SK-N-SH (cell line): Measurements from ENCODE around the gene UCHL3. TPM values are rescaled to one million over a fixed set of nuclear protein-coding genes. Genes with fewer than 3 reads are reported as not detected.

Experiments
- CTCF ChIA-PET: fragments of 300-600, 350-600 bp; formaldehyde crosslinking; extraction: SDS; loops from one replicate; lab custom pipeline; 2021; lab: Yijun Ruan, JAX
- POLR2A ChIA-PET: fragments of 350-600 bp; sonication (Branson Sonifier 250); formaldehyde crosslinking; extraction: SDS; loops from one replicate; lab custom pipeline; 2020; ENCODE audit warnings: antibody characterized with exemption, inconsistent platforms; lab: Yijun Ruan, JAX
- DNase-seq: peaks from one replicate; pipeline ENCODE4 v3.0.0; 2012
- H2AFZ ChIP-seq: fragments of 200-600 bp; sonication (generic); 2 replicates; pipeline ENCODE4 v1.8.1; 2016; ENCODE audit warnings: antibody characterized with exemption, mild to moderate bottlenecking, low read depth
- H3F3A ChIP-seq: fragments of 200-600 bp; sonication (generic); replicated peaks from 2 replicates; pipeline ENCODE3; 2016; ENCODE audit warnings: antibody characterized with exemption, mild to moderate bottlenecking; ENCODE audit not compliant: insufficient read depth
- H3K27ac ChIP-seq, 2 experiments: fragments of 200-500 bp in 1 of 2; fragments of 200-600 bp in 1 of 2; sonication (Bioruptor generic) in 1 of 2; sonication (generic), shearing (Covaris generic) in 1 of 2; 2 replicates each; pipeline versions ENCODE4 v1.5.1 to v1.6.1; 2014 to 2016; ENCODE audit warnings: low read depth in 2 of 2, inconsistent platforms in 1 of 2, low read length in 1 of 2, mild to moderate bottlenecking in 1 of 2, mixed read lengths in 1 of 2
- H3K27me3 ChIP-seq: fragments of 200-600 bp; sonication (generic), shearing (Covaris generic); 2 replicates; pipeline ENCODE4 v1.6.1; 2016; ENCODE audit warnings: mixed run types; ENCODE audit not compliant: insufficient read depth
- H3K36me3 ChIP-seq, 2 experiments: fragments of 200-500 bp in 1 of 2; fragments of 200-600 bp in 1 of 2; sonication (Bioruptor generic) in 1 of 2; sonication (generic) in 1 of 2; replicated peaks in 1 of 2; 2 replicates each; pipeline versions ENCODE3 to v1.5.1; 2014 to 2016; ENCODE audit warnings: low read length in 1 of 2, mild to moderate bottlenecking in 1 of 2; ENCODE audit not compliant: insufficient read depth in 2 of 2, control insufficient read depth in 1 of 2
- H3K4me1 ChIP-seq, 2 experiments: fragments of 200-500 bp in 1 of 2; fragments of 200-600 bp in 1 of 2; sonication (Bioruptor generic) in 1 of 2; sonication (generic), shearing (Covaris generic) in 1 of 2; 2 replicates each; pipeline versions ENCODE4 v1.5.1 to v1.6.1; 2014 to 2016; ENCODE audit warnings: low read depth in 1 of 2, low read length in 1 of 2, mixed run types in 1 of 2; ENCODE audit not compliant: insufficient read depth in 2 of 2, control insufficient read depth in 1 of 2
- H3K4me2 ChIP-seq: fragments of 200-600 bp; sonication (generic), shearing (Covaris generic); 2 replicates; pipeline ENCODE4 v1.6.1; 2017; ENCODE audit warnings: mixed run types
- H3K4me3 ChIP-seq, 2 experiments: fragments of 200-500 bp in 1 of 2; fragments of 200-600 bp in 1 of 2; sonication (Bioruptor generic) in 1 of 2; sonication (generic), shearing (Covaris generic) in 1 of 2; 2 replicates each; pipeline versions ENCODE4 v1.5.1 to v1.8.1; 2014 to 2016; ENCODE audit warnings: low read depth in 2 of 2, inconsistent platforms in 1 of 2, low read length in 1 of 2, mild to moderate bottlenecking in 1 of 2, mixed read lengths in 1 of 2, moderate library complexity in 1 of 2
- H3K79me2 ChIP-seq: fragments of 200-600 bp; sonication (generic); 2 replicates; pipeline ENCODE4 v1.8.1; 2017; ENCODE audit warnings: mild to moderate bottlenecking; ENCODE audit not compliant: insufficient read depth
- H3K9ac ChIP-seq: fragments of 200-600 bp; sonication (generic); 2 replicates; pipeline ENCODE4 v1.6.1; 2017; ENCODE audit warnings: mixed run types
- H3K9me2 ChIP-seq: fragments of 200-600 bp; sonication (generic); 2 replicates; pipeline ENCODE4 v1.6.1; 2017; ENCODE audit warnings: mixed run types
- H3K9me3 ChIP-seq: fragments of 200-600 bp; sonication (generic); 2 replicates; pipeline ENCODE4 v1.6.1; 2017; ENCODE audit warnings: mixed run types, mild to moderate bottlenecking, moderate library complexity
- H4K20me1 ChIP-seq: fragments of 200-600 bp; sonication (generic); 2 replicates; pipeline ENCODE4 v1.6.1; 2017; ENCODE audit warnings: mild to moderate bottlenecking, mixed run types; ENCODE audit not compliant: insufficient read depth
- CHD2 ChIP-seq: fragments of 150-350 bp; IDR thresholded peaks from 2 replicates; pipeline ENCODE4 v1.6.1; 2018; ENCODE audit warnings: low read length; ENCODE audit not compliant: partially characterized antibody
- ELF1 ChIP-seq: IDR thresholded peaks from 2 replicates; pipeline ENCODE4 v1.4.0; 2012
- EP300 ChIP-seq, 2 experiments: IDR thresholded peaks; 2 replicates each; pipeline versions ENCODE4 v1.4.0 to v1.6.1; 2012; ENCODE audit warnings: borderline replicate concordance in 1 of 2, low read depth in 1 of 2, low read length in 1 of 2
- EZH2phosphoT487 ChIP-seq: fragments of 200-600 bp; sonication (generic); IDR thresholded peaks from 2 replicates; pipeline ENCODE4 v1.6.1; 2017; ENCODE audit warnings: low read depth, mixed run types, mild to moderate bottlenecking, antibody characterized with exemption, moderate library complexity, borderline replicate concordance
- FOXJ3 ChIP-seq: sonication (generic); formaldehyde crosslinking; IDR thresholded peaks from 2 replicates; pipeline ENCODE4 v1.5.1; 2020; ENCODE audit warnings: mild to moderate bottlenecking, missing genetic modification reagents
- FOXM1 ChIP-seq: IDR thresholded peaks from 2 replicates; pipeline ENCODE4 v1.4.0; 2012; ENCODE audit warnings: low read depth, mild to moderate bottlenecking
- GATA2 ChIP-seq: sonication (generic); formaldehyde crosslinking; IDR thresholded peaks from 2 replicates; pipeline ENCODE4 v1.5.0; 2020; ENCODE audit warnings: mild to moderate bottlenecking, missing genetic modification reagents
- IRF3 ChIP-seq: fragments of 150-350 bp; IDR thresholded peaks from 2 replicates; pipeline ENCODE4 v1.6.1; 2016; ENCODE audit warnings: mild to moderate bottlenecking, low read depth, low read length
- MEF2A ChIP-seq: IDR thresholded peaks from 2 replicates; pipeline ENCODE4 v1.4.0; 2012; ENCODE audit warnings: low read depth, borderline replicate concordance
- NFIC ChIP-seq: IDR thresholded peaks from 2 replicates; pipeline ENCODE4 v1.4.0; 2012; ENCODE audit warnings: borderline replicate concordance
- RCOR1 ChIP-seq: fragments of 150-350 bp; IDR thresholded peaks from 2 replicates; pipeline ENCODE4 v1.6.1; 2017; ENCODE audit warnings: antibody characterized with exemption, low read length
- RXRA ChIP-seq: IDR thresholded peaks from 2 replicates; pipeline ENCODE4 v1.4.0; 2012; ENCODE audit warnings: low read depth, mild to moderate bottlenecking, borderline replicate concordance
- SMC3 ChIP-seq: IDR thresholded peaks from 2 replicates; pipeline ENCODE4 v1.6.1; 2012; ENCODE audit warnings: low read depth, low read length, improper control_type of control experiment
- TAF1 ChIP-seq: IDR thresholded peaks from 2 replicates; pipeline ENCODE4 v1.6.1; 2012; ENCODE audit warnings: low read depth, mild to moderate bottlenecking, low read length, moderate library complexity, borderline replicate concordance
- USF2 ChIP-seq: fragments of 150-350 bp; IDR thresholded peaks from 2 replicates; pipeline ENCODE4 v1.6.1; 2017; ENCODE audit warnings: antibody characterized with exemption, low read length, low read depth, borderline replicate concordance
- ZBTB33 ChIP-seq: IDR thresholded peaks from 2 replicates; pipeline ENCODE4 v1.4.0; 2012; ENCODE audit warnings: low read depth, borderline replicate concordance
- WGBS: methylation state at CpG from one replicate; pipeline ENCODE4 v1.1.6; 2017; ENCODE audit warnings: low lambda C conversion rate; 5-methylcytosine and 5-hydroxymethylcytosine counted together
- polyA plus RNA-seq, 3 experiments: library from polyadenylated mRNA; depleted of rRNA; stranded (reverse); fragments of >200 nt; gene quantifications; 2 replicates each; pipeline ENCODE4 v1.2.3, GENCODE V29; 2012
- TF ChIP-seq, protein P1 (sequence below): IDR thresholded peaks from 2 replicates; pipeline ENCODE4; 2012
- TF ChIP-seq, protein P2 (sequence below): fragments of 200-600 bp; sonication (generic); IDR thresholded peaks from 2 replicates; pipeline ENCODE4 v1.6.1; 2017; ENCODE audit warnings: antibody characterized with exemption, mild to moderate bottlenecking, moderate library complexity

Gene UCHL3
- polyA plus RNA-seq, 1 of the 3 experiments (the other 2 are of a cell fraction), result 28.8 TPM

- no peak for TF ChIP-seq FOXM1
- TF ChIP-seq CHD2, result no peak
- TF ChIP-seq GATA2 (CRISPR knock-in tag), result no peak
Measured at GRCh38 chr13:75603038-75603437, 53.4 kb downstream of the UCHL3 start (continued).

DNA sequence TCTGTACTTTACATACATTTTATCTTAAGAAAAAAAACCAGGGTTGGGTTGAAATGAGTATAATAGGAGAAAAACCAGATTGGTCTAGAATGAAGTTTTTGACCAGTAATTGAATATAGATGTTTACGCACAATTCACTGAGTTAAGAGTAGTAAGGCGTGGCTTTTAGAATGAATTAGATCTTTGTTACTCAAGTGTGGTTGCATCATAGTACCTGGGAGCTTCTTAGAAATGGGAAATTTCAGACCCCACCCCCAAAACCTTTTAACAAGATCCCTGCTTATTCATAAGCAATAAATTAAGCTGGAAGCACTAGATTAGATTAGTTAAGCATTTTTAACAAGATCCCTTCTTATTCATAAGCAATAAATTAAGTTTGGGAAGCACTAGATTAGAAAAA is 57.9 kb downstream of the UCHL3 start:
- POLR2A ChIA-PET, result no interaction called here

GRCh38 chr13:75610466-75610865 is 60.9 kb downstream of the UCHL3 start:
- peaks cover 15% of the 10 kb centered on the region for H3F3A ChIP-seq
- H3K79me2 ChIP-seq, result no peaks in the 10 kb centered on the region
- POLR2A ChIA-PET, result no interaction called here
- no peaks in the 10 kb centered on the region for H3K9me3 ChIP-seq
- H3K4me1 ChIP-seq, result no peaks in the 10 kb centered on the region
- H3K27ac ChIP-seq, result no peak overlapping the region
- DNase-seq, result no peak
- H2AFZ ChIP-seq, result no peak overlapping the region
- H3K4me2 ChIP-seq, result no peak overlapping the region
- no peak overlapping the region for H3K4me3 ChIP-seq
- no peaks in the 10 kb centered on the region for H3K9me2 ChIP-seq
- H3K9ac ChIP-seq, result no peak overlapping the region
- CTCF ChIA-PET, result no interaction called here
- no peaks in the 10 kb centered on the region for H3K27me3 ChIP-seq
- TF ChIP-seq RXRA (no peak), USF2 (no peak), NFIC (no peak), SMC3 (no peak), CHD2 (no peak), GATA2 (CRISPR knock-in tag) (no peak), ELF1 (no peak), ZBTB33 (no peak), MEF2A (no peak), EZH2phosphoT487 (no peak), FOXJ3 (CRISPR knock-in tag) (no peak), TAF1 (no peak), IRF3 (no peak), EP300 (IDR thresholded peaks at IDR 0.05; ENCODE audit: borderline replicate concordance in 1 of 2, low read depth in 1 of 2, low read length in 1 of 2) (no peak), RCOR1 (no peak)
- TF ChIP-seq, protein P1, sequence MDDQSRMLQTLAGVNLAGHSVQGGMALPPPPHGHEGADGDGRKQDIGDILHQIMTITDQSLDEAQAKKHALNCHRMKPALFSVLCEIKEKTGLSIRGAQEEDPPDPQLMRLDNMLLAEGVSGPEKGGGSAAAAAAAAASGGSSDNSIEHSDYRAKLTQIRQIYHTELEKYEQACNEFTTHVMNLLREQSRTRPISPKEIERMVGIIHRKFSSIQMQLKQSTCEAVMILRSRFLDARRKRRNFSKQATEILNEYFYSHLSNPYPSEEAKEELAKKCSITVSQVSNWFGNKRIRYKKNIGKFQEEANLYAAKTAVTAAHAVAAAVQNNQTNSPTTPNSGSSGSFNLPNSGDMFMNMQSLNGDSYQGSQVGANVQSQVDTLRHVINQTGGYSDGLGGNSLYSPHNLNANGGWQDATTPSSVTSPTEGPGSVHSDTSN, result no peak
- TF ChIP-seq, protein P2, sequence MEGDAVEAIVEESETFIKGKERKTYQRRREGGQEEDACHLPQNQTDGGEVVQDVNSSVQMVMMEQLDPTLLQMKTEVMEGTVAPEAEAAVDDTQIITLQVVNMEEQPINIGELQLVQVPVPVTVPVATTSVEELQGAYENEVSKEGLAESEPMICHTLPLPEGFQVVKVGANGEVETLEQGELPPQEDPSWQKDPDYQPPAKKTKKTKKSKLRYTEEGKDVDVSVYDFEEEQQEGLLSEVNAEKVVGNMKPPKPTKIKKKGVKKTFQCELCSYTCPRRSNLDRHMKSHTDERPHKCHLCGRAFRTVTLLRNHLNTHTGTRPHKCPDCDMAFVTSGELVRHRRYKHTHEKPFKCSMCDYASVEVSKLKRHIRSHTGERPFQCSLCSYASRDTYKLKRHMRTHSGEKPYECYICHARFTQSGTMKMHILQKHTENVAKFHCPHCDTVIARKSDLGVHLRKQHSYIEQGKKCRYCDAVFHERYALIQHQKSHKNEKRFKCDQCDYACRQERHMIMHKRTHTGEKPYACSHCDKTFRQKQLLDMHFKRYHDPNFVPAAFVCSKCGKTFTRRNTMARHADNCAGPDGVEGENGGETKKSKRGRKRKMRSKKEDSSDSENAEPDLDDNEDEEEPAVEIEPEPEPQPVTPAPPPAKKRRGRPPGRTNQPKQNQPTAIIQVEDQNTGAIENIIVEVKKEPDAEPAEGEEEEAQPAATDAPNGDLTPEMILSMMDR, result no peak
- TF ChIP-seq, all 33 proteins: peak for 0
- Histone ChIP-seq H3K36me3 (peaks cover 4 to 40% of the 10 kb centered on the region in 2 experiments), H4K20me1 (no peaks in the 10 kb centered on the region)

More for the DNA sequence above, 57.9 kb downstream of the UCHL3 start:
- Histone ChIP-seq H4K20me1 (no peaks in the 10 kb centered on the region), H3K79me2 (no peaks in the 10 kb centered on the region), H3F3A (peaks cover 6% of the 10 kb centered on the region), H2AFZ (no peak overlapping the region), H3K4me1 (no peaks in the 10 kb centered on the region)
- 100% methylated on average over 2 of the region's 2 CpGs for WGBS
- CTCF ChIA-PET, result no interaction called here
- no peak for TF ChIP-seq MEF2A
- TF ChIP-seq, all 33 proteins: peak for 0
- DNase-seq, result no peak
- no peaks in the 10 kb centered on the region for H3K27me3 ChIP-seq
- no peaks in the 10 kb centered on the region for H3K9me2 ChIP-seq
- H3K9me3 ChIP-seq, result no peaks in the 10 kb centered on the region
- peaks cover 8 to 31% of the 10 kb centered on the region in 2 experiments for H3K36me3 ChIP-seq
- no peak overlapping the region for H3K4me3 ChIP-seq
- H3K4me2 ChIP-seq, result no peak overlapping the region
- no peak overlapping the region for H3K27ac ChIP-seq
- H3K9ac ChIP-seq, result no peak overlapping the region
